ENCODE data around the gene TECTA.

- TF ChIP-seq CTCF (IDR thresholded peaks at IDR 0.05) (no peak), POLR2A (IDR thresholded peaks at IDR 0.05) (no peak)
Observed at GRCh38 chr11:121082219-121082618, 18.8 kb upstream of the TECTA start.
